Sigmoid colon (tissue), 4 donors: ENCODE measurements around the gene RPL36A.
A peak's percentile ranks its signal among the peaks of the same experiment; 100 is the strongest.

Experiments
- CTCF ChIP-seq, 4 experiments: fragments of 450-650 bp in 3 of 4; fragments of 200-600 bp in 1 of 4; IDR thresholded peaks; one replicate each; pipeline ENCODE4 v1.5.1; 2016 to 2019; ENCODE audit warnings: antibody characterized with exemption in 4 of 4, mild to moderate bottlenecking in 3 of 4, moderate library complexity in 2 of 4
- EP300 ChIP-seq, 4 donors: sonication (generic); formaldehyde crosslinking; IDR thresholded peaks; one replicate each; pipeline ENCODE4 v1.6.1; 2017; ENCODE audit warnings: antibody characterized with exemption in 4 of 4
- POLR2A ChIP-seq, 2 donors: fragments of 450-650 bp; IDR thresholded peaks; one replicate each; pipeline ENCODE4 v1.6.1; 2016; ENCODE audit warnings: antibody characterized with exemption in 2 of 2, mild to moderate bottlenecking in 2 of 2, moderate library complexity in 2 of 2
- POLR2AphosphoS5 ChIP-seq, 4 donors: sonication (generic); formaldehyde crosslinking; IDR thresholded peaks; one replicate each; pipeline ENCODE4 v1.6.1; 2017; ENCODE audit warnings: antibody characterized with exemption in 4 of 4

DNA sequence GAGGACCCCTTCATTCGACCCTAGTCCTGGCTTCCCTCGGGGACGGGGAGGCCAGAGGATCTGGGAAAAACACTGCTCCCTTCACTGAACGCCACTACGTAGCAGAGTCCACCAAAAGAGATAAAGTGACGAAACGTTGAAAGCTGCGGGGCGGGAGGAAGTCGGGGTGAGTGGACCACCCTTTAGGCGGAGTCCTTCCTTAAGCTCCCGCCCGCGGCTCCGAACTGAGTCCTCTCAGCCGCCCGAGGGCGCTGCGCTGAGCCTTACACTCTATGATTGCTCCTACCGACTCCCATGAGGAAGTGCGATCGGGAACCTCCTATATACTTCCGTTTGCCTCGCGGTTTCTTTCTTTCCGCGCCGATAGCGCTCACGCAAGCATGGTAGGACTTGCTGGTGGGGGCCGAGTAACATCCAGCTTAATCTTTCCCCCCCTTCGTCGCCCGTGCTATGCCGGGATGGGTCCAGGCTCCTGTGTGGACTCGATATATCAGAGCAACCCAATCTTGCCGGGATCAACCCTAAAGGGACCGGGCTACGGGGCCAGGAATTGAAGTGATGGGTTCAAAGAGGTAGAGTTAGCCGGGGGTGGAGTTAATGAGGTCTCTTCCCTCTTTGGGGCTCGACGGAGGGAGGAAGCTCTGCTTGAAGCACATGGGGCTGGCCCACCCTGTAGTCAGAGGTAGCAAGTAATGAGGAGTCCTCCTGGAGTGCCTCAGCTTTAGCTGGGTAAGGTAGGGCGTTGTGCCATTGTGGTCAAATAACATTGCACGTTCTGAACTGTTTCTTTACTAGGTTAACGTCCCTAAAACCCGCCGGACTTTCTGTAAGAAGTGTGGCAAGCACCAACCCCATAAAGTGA lies at the start of gene RPL36A:
- peak in 3 of 4 experiments; percentile 32 to 53 (median 49) for TF ChIP-seq CTCF (IDR thresholded peaks at IDR 0.05)
- TF ChIP-seq POLR2A (IDR thresholded peaks at IDR 0.05) = peak; percentile 71 to 75
- TF ChIP-seq POLR2AphosphoS5 (IDR thresholded peaks at IDR 0.05) = peak; percentile 93 to 97 (median 95)
- no peak for TF ChIP-seq EP300 (IDR thresholded peaks at IDR 0.05)
